Activated CD4-positive, alpha-beta T cell treated with anti-CD3 and anti-CD28 coated beads, Interleukin-2, amount 50 U/mL, for 24 hours (primary cell): Measurements from ENCODE around the gene KRT4.

Experiments
- DNase-seq, 2 donors: peaks; one replicate each; pipeline ENCODE4 v3.0.0-alpha.2; 2020; ENCODE audit warnings: low read depth in 1 of 2, low spot score in 1 of 2

The KRT4 gene

DNA sequence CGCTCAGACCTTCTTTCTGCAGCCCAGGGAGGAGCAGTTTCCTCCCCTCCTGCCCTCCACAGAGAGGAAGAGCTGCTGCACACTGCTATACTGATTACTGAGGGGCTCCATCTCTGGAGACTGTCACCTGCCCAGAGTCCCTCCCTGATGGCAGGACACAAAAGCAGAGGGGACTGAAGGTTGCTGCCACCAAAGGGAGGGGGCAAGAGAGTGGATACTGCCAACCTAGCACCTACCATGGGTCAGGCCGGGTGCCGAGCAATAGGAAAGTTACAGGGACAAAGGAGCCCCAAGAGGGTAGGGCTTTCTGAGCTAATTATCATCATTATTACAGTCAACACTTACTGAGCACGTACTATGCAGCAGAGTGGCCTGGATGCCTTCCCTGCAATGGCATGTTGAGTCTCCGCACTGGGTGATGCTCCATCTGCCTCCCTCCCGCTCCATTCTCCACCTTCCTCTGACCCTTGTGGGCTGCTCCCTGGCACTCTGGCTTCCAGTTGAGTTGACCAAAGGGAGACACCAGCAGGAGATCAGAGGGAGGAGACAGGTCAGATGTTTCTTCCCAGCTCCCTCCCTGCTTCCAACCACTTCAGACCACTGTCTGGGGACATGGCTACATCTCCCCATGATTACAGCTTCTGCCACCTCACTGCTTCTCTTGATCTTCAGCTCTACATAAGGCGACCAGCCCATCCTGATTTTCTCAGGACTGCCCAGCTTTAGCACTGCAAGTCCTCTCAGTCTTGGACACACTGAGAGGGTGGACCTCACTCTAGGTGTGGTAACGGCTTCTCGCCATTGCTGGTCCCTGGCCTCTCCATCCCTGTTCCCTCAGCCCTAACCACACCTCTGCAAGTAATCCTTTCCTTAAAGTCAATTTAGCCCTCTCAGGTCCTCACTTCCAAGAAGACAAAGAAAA lies 22.8 kb upstream of the KRT4 start:
- no peak for DNase-seq

DNA sequence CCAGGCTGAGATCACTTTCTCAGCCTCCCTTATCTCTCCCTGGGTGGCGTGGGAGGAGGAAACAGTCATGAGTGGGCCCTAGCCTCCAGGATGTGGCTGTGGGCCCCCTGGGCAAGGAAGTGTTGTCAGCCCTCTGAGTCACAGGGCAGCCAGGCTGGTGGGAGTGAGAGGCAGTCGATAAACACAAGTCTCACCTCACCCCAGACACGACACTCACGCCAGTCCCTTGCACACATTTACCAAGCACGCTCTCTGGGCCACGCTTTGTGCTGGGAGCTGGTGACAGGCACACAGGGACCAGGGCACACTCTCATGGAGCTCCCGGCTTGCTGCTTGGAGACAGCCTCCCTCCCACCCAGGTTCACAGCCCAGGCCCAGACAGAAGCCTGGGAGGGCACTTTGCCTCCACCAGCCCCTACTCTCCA lies 22.1 kb upstream of the KRT4 start:
- peak; percentile 11 to 45 for DNase-seq

DNA sequence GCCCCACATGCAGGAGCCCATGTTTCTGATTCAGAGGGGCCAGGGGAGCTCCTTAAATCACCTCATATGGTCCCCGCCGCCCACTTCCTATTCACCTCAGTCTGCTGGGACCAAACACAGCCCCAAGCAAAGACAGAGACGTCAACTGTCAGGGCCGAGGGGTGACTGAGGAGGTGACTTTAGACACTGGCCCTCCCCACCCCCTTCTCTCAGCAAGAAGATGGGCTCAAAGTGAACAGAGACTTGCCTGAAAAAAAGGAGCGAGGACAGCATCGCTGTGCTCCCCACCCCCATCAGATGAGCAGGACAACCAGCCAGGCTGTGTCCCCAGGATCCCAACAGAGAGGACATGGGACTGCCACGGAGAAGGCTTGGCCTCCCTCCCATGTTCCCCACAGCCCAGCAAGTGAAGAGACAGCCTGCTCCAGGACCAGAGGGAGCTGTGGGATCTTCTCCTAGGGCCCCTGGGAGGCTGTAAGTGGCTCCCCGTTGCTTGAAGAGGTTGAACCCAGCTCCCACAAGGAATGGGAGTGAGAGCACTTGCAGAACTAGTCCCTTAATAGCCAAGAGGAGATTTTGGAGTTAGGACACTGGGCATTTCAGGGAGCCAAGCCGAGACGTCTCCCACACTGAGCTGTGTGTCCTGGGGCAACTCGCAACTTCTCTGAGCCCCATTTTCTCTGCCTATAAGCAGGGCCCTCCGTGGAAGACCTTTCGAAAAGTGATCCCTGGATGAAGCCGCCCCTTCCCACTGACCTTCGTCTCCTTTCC lies 21.5 kb upstream of the KRT4 start:
- no peak for DNase-seq

DNA sequence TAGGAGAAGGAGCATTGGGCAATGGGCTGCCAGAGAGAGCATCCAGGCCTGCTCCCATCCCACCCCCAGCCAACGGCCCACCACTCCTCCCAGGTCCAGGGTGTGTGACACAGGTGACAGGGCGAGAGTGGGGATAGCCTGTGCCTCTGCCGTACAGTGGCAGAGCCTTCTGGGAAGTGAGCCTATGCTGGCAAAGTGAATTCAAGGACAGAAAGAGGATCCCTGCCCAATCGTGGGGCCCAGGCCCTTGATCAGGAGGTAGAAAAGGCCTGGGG lies 20.7 kb upstream of the KRT4 start:
- no peak for DNase-seq

DNA sequence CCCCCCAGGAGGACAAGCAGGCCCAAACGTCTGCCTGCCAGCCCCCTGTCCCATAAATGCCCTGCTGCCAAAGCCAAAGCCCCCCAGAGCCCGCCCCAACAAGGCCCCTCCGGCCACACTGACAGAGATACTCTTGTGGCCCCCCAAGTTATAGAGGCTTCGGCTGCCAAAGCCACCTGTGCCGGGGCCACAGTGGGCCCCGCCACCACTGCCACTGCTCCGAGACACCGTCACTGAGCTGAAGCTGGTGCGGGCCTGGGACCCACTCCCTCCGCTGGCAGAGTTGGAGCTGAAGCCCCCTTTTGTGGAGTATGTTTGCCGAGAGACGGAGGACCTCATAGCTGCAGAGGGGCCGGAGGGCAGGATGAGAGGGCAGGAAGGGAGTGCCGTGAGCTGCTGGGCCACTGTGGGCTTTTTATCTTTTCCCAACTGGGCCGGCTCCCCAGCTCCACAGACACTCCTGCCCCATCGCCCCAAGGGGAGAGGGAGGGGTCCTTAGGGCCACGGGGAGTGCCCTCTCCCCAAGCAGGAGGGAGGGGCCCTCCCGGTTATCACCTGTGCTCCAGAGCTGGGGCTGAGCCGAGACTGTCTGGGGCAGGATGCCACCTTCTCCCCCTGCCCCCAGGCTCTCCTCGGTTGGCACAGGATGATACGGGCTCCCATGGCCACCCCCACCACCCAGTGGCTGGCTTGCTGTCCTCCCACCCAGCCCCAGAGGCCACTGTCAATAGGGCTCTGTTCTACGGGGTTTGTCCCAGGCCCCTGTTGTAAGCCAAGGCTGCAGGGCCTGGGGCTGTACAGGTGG lies 20.2 kb upstream of the KRT4 start, which contains the start of gene KRT79:
Gene KRT79, minus strand, starts transcription at position 390 of the 805 bp plus-strand sequence. Its CDS starts 51 bp downstream, at position 339.
- DNase-seq: no peak

- no peak for DNase-seq
Observed at GRCh38 chr12:52832985-52833905, 19.3 kb upstream of the KRT4 start.

DNA sequence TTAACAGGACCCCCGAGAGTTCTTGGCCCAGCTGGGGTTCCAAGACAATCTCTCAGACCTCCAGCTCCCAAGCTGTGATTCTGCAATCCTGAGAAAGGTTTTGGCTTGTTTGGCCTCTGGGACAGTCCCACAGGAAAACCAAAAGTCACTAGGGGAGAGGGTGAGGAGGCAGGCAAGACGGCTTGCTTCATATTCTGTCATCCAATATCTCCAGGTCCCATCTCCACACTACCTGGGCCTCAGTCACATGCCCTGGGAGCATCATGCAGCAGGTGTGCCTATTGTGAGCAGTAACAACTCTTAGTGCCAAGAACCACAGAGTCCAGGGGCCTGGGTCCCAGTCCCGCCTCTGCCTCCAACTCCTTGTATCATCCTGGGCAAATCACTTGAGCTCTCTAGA lies 18.5 kb upstream of the KRT4 start:
- no peak for DNase-seq

- no peak for DNase-seq
Observed at GRCh38 chr12:52831251-52831650, 17.3 kb upstream of the KRT4 start.

DNA sequence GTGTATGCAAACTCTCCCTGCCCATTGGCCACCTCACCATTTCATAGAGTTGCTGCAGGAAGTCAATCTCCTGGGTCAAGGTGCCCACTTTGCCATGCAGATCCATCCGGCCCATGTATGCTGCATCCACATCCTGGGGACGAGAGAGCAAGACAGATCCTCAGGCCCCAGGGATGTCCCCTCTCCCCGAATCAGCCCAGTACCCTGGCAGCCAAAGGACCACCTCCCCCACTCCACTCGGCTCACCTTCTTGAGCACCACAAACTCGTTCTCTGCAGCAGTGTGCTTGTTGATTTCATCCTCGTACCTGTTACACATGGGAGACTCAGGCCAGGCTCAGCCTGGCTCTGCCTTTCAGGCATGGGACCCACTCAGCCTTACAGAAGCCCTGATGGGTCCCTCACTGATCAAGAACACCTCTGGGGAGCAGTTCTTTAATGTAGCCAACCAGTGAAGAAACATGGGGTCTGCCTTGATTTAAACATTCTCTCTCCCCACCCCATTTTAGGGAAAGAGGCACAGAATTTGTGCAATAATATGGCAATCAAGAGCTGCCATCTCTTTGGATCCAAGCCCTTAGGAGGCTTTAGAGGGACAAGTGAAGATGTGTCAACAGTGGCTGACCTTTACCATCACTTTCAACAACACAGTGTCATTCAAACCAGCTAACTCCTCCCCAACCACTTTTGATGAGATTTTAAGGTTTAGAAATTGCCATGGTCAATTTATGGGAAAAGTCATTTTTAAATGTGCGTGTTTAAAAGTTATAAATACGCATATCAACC lies 16.3 kb upstream of the KRT4 start:
- DNase-seq: no peak

GRCh38 chr12:52828591-52829021 lies 14.7 kb upstream of the KRT4 start:
- no peak for DNase-seq

DNA sequence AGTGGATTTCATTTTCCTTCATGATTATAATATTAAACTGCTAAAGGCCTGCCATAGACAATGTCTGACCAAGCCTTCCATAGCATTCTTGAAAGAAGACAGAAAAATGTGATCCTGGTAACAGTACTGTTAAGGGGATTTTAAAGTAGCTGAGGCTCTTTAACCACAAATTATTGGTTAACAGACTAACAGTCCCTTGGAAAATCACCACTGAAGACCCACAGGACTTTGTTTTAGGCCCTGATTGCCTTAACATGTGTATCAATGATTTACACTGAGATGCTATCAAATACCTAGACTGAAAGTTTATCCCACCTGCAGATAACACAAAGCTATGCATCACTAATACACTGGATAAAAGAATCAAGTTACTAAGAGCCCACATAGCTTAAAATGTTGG lies 14.2 kb upstream of the KRT4 start:
- DNase-seq: no peak

DNA sequence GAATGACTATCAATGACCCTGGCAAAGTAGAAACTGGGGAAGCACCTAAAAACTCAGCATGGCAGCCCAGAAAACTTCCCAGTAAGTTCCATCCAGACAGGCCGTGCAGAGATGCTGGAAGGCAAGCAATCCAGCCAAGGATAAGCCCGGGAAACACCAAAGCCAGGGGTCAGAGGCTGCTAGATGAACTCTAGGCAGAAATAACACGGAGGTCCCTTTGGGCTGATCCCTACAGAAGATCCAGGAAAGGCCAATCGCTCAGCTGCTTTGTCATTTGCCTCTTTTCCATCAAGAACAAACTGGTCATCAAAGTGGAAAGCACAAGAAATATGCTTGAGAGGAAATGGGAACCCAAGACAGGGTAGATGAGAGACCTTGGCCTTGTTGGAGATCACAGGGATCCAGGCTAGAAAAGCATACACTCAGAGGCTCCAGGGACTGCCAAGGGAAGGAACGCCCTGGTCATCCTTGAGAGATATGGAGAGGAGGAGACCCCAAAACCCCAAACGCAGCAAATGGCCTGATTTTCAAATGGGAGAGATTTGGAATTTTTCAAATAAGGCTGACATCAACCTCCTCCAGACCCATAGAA lies 13.7 kb upstream of the KRT4 start:
- DNase-seq: no peak

GRCh38 chr12:52826611-52827498 lies 12.9 kb upstream of the KRT4 start:
- no peak for DNase-seq

GRCh38 chr12:52825961-52826360 lies 12.0 kb upstream of the KRT4 start:
- no peak for DNase-seq

DNA sequence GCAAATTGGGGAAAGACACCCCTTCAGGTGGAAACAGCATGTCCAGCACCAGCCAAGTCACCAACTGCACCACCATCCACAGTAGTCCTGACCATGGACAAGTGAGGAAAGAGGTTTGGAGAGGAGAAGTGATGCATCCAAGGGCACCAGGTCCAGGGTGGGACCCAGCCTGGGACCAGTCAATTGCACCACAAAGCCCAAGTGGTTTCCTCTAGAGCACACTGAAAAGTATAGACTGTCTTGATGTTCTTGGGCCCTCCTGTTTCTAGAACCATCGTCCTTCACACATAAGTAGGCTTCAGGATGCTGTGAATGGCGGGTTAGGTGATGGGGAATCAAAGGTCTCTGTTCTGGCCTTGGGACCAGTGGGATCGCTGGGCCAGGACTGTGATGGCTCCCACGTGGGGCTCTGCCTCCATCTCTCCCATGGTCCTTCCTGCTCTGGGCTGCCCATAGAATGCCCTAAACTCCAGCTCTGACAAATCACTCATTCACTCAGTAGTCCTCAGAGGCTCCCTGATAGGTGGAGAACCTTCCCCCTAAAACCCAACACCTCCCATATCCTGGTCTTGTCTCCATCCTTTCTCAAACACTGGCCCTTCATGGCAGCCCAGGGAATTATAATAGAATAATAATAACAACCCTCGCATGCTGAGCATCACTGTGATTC lies 11.0 kb upstream of the KRT4 start:
- no peak for DNase-seq

- no peak for DNase-seq
Observed at GRCh38 chr12:52823761-52824450, 10.0 kb upstream of the KRT4 start.
